ENCODE data around the gene MCRIP2. TPM values are rescaled to one million over a fixed set of nuclear protein-coding genes. Genes with fewer than 3 reads are reported as not detected.

The MCRIP2 gene
- total RNA-seq, 4 donors from 2014 or later = 19.2 to 60.7 (median 39.7) TPM

GRCh38 chr16:657487-657886 is 15.9 kb downstream of the MCRIP2 start:
- TF ChIP-seq CTCF (IDR thresholded peaks at IDR 0.05; ENCODE audit: low read depth) = no peak

GRCh38 chr16:658679-659571 is 17.3 kb downstream of the MCRIP2 start:
- TF ChIP-seq CTCF (IDR thresholded peaks at IDR 0.05; ENCODE audit: low read depth) = no peak

- no peak for TF ChIP-seq CTCF (IDR thresholded peaks at IDR 0.05; ENCODE audit: low read depth)
Measured at GRCh38 chr16:659618-660017, 18.0 kb downstream of the MCRIP2 start.

GRCh38 chr16:660132-660458 is 18.5 kb downstream of the MCRIP2 start:
- TF ChIP-seq CTCF (IDR thresholded peaks at IDR 0.05; ENCODE audit: low read depth) = no peak

GRCh38 chr16:660459-661183 is 19.0 kb downstream of the MCRIP2 start:
- TF ChIP-seq CTCF (IDR thresholded peaks at IDR 0.05; ENCODE audit: low read depth) = no peak

- TF ChIP-seq CTCF (IDR thresholded peaks at IDR 0.05; ENCODE audit: low read depth) = no peak
Measured at GRCh38 chr16:661184-661821, 19.7 kb downstream of the MCRIP2 start.

- no peak for TF ChIP-seq CTCF (IDR thresholded peaks at IDR 0.05; ENCODE audit: low read depth)
Measured at GRCh38 chr16:662095-662494, 20.5 kb downstream of the MCRIP2 start.

Measured in subcutaneous adipose tissue (tissue), 4 donors.